ENCODE measurements around the gene COG7.

Gene COG7

DNA sequence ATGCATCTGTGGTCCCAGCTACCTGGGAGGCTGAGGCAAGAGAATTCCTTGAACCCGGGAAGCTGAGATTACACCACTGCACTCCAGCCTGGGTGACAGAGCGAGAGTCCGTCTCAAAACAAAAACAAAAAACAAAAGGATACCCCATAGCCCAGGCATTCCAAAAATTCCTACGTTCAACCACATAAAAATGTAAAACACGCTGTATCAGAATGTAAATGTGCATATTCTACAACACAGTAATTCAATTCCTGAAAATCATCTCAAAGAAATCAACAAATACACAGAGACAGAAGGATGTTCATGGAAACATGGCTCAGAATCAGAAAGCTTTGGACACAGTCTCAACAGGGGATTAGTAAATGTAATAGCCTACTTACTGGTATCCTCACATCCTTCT is 33.0 kb downstream of the COG7 start:
- Histone ChIP-seq H3K9me2 (replicated peaks; ENCODE audit: low read depth, low read length) (no peaks in the 10 kb centered on the region), H3K9me3 (ENCODE audit: insufficient read depth, low read depth, low read length) (no peaks in the 10 kb centered on the region), H3K4me3 (ENCODE audit: low read length, poor library complexity, severe bottlenecking) (no peak overlapping the region), H3F3A (ENCODE audit: low read depth) (no peaks in the 10 kb centered on the region), H2AFZ (ENCODE audit: low read length) (no peak overlapping the region), H3K4me2 (ENCODE audit: low read depth, low read length, poor library complexity, severe bottlenecking) (no peak overlapping the region), H3K9ac (ENCODE audit: low read depth, low read length, poor library complexity, severe bottlenecking) (no peak overlapping the region), H3K79me2 (ENCODE audit: insufficient read depth, low read length) (no peaks in the 10 kb centered on the region), H4K20me1 (ENCODE audit: insufficient read depth, low read length, poor library complexity, severe bottlenecking) (no peaks in the 10 kb centered on the region), H3K36me3 (ENCODE audit: insufficient read depth, low read length) (peaks cover 7% of the 10 kb centered on the region; the same call in 1 of the 2 replicates), H3K27me3 (ENCODE audit: insufficient read depth, low read length, poor library complexity, severe bottlenecking) (no peaks in the 10 kb centered on the region), H3K4me1 (ENCODE audit: insufficient read depth, low read length, poor library complexity, severe bottlenecking) (no peaks in the 10 kb centered on the region)
- TF ChIP-seq EZH2phosphoT487 (IDR thresholded peaks at IDR 0.05; ENCODE audit: borderline replicate concordance) (no peak), CTCF (conservative IDR thresholded peaks at IDR 0.05; ENCODE audit: low read length) (no peak)

- Histone ChIP-seq H4K20me1 (ENCODE audit: insufficient read depth, low read length, poor library complexity, severe bottlenecking) (no peaks in the 10 kb centered on the region), H3K4me2 (ENCODE audit: low read depth, low read length, poor library complexity, severe bottlenecking) (no peak overlapping the region), H3K9ac (ENCODE audit: low read depth, low read length, poor library complexity, severe bottlenecking) (no peak overlapping the region), H3K4me3 (ENCODE audit: low read length, poor library complexity, severe bottlenecking) (no peak overlapping the region), H3K27me3 (ENCODE audit: insufficient read depth, low read length, poor library complexity, severe bottlenecking) (no peaks in the 10 kb centered on the region), H3K36me3 (ENCODE audit: insufficient read depth, low read length) (peaks cover 16% of the 10 kb centered on the region; the same call in 1 of the 2 replicates), H2AFZ (ENCODE audit: low read length) (no peak overlapping the region), H3F3A (ENCODE audit: low read depth) (no peaks in the 10 kb centered on the region), H3K4me1 (ENCODE audit: insufficient read depth, low read length, poor library complexity, severe bottlenecking) (no peaks in the 10 kb centered on the region), H3K9me3 (ENCODE audit: insufficient read depth, low read depth, low read length) (no peaks in the 10 kb centered on the region), H3K9me2 (replicated peaks; ENCODE audit: low read depth, low read length) (no peaks in the 10 kb centered on the region), H3K79me2 (ENCODE audit: insufficient read depth, low read length) (no peaks in the 10 kb centered on the region)
- TF ChIP-seq EZH2phosphoT487 (IDR thresholded peaks at IDR 0.05; ENCODE audit: borderline replicate concordance) (no peak), CTCF (conservative IDR thresholded peaks at IDR 0.05; ENCODE audit: low read length) (no peak)
Measured at GRCh38 chr16:23416816-23417215, 36.2 kb downstream of the COG7 start.

DNA sequence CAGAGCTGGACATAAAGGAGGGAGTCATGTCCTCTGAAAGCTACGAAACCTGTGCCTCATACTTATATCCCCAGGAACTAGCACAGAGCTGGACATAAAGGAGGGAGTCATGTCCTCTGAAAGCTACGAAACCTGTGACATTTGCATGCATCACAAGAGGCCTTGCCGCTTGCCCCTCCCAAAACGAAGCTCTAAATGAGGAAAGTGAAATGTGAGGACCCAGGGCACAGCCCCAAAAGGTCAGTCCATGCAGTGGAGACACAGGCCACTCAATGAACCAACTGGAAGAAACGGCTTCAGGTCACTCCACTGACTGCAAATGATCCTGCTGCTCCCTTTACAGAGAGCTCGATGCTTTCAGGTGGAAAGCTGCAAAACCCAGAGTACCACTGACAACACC is 38.3 kb downstream of the COG7 start:
- no peaks in the 10 kb centered on the region for H3F3A ChIP-seq (ENCODE audit: low read depth)
- TF ChIP-seq CTCF (conservative IDR thresholded peaks at IDR 0.05; ENCODE audit: low read length), result no peak
- TF ChIP-seq EZH2phosphoT487 (IDR thresholded peaks at IDR 0.05; ENCODE audit: borderline replicate concordance), result no peak
- no peaks in the 10 kb centered on the region for H3K27me3 ChIP-seq (ENCODE audit: insufficient read depth, low read length, poor library complexity, severe bottlenecking)
- H3K79me2 ChIP-seq (ENCODE audit: insufficient read depth, low read length), result no peaks in the 10 kb centered on the region
- H3K9me2 ChIP-seq (replicated peaks; ENCODE audit: low read depth, low read length), result no peaks in the 10 kb centered on the region
- no peak overlapping the region for H2AFZ ChIP-seq (ENCODE audit: low read length)
- no peak overlapping the region for H3K4me3 ChIP-seq (ENCODE audit: low read length, poor library complexity, severe bottlenecking)
- H3K9ac ChIP-seq (ENCODE audit: low read depth, low read length, poor library complexity, severe bottlenecking), result no peak overlapping the region
- no peaks in the 10 kb centered on the region for H3K9me3 ChIP-seq (ENCODE audit: insufficient read depth, low read depth, low read length)
- H3K4me1 ChIP-seq (ENCODE audit: insufficient read depth, low read length, poor library complexity, severe bottlenecking), result no peaks in the 10 kb centered on the region
- H4K20me1 ChIP-seq (ENCODE audit: insufficient read depth, low read length, poor library complexity, severe bottlenecking), result no peaks in the 10 kb centered on the region
- H3K4me2 ChIP-seq (ENCODE audit: low read depth, low read length, poor library complexity, severe bottlenecking), result no peak overlapping the region
- peaks cover 19% of the 10 kb centered on the region; the same call in 1 of the 2 replicates for H3K36me3 ChIP-seq (ENCODE audit: insufficient read depth, low read length)

Measured in Loucy (cell line).